Osteoblast (primary cell): ENCODE data around the gene MROH8. TPM values are rescaled to one million over a fixed set of nuclear protein-coding genes. Genes with fewer than 3 reads are reported as not detected.

Experiments
- DNase-seq: peaks from one replicate; pipeline ENCODE4 v3.0.0; 2011; ENCODE audit warnings: low spot score, mixed read lengths; ENCODE audit not compliant: insufficient read length; ENCODE audit errors: missing footprints
- H2AFZ ChIP-seq: 2 replicates; pipeline ENCODE4 v1.6.0; 2011; ENCODE audit warnings: mild to moderate bottlenecking, low read length
- H3K27ac ChIP-seq: 2 replicates; pipeline ENCODE4 v1.5.1; 2011; ENCODE audit warnings: mild to moderate bottlenecking, low read depth, low read length, moderate library complexity
- H3K27me3 ChIP-seq: 2 replicates; pipeline ENCODE4 v1.6.0; 2012; ENCODE audit warnings: mild to moderate bottlenecking, control low read depth, inconsistent platforms, low read length, moderate library complexity; ENCODE audit not compliant: insufficient read depth
- H3K36me3 ChIP-seq: 2 replicates; pipeline ENCODE4 v1.5.1; 2011; ENCODE audit warnings: mild to moderate bottlenecking, low read length, control low read depth, moderate library complexity; ENCODE audit not compliant: insufficient read depth
- H3K4me1 ChIP-seq: 2 replicates; pipeline ENCODE4 v1.5.1; 2011; ENCODE audit warnings: mild to moderate bottlenecking, low read length, control low read depth, moderate library complexity; ENCODE audit not compliant: insufficient read depth
- H3K4me2 ChIP-seq: 2 replicates; pipeline ENCODE4 v1.6.0; 2011; ENCODE audit warnings: mild to moderate bottlenecking, low read length; ENCODE audit not compliant: insufficient read depth
- H3K4me3 ChIP-seq: fragments of 200-600 bp; sonication (generic); 3 replicates; pipeline ENCODE4 v1.5.1; 2012; ENCODE audit warnings: mild to moderate bottlenecking, low read length, inconsistent platforms; ENCODE audit not compliant: insufficient read depth
- H3K79me2 ChIP-seq: 2 replicates; pipeline ENCODE4 v1.6.0; 2012; ENCODE audit warnings: mild to moderate bottlenecking, low read length, control low read depth, inconsistent platforms; ENCODE audit not compliant: insufficient read depth
- H3K9me3 ChIP-seq: 2 replicates; pipeline ENCODE4 v1.5.1; 2011; ENCODE audit warnings: low read depth, low read length, control low read depth
- H4K20me1 ChIP-seq: 2 replicates; pipeline ENCODE4 v1.6.0; 2012; ENCODE audit warnings: mild to moderate bottlenecking, low read length, control low read depth; ENCODE audit not compliant: insufficient read depth
- CTCF ChIP-seq: IDR thresholded peaks from 2 replicates; pipeline ENCODE4 v1.5.1; 2011; ENCODE audit warnings: mild to moderate bottlenecking, low read depth, low read length, moderate library complexity; ENCODE audit errors: extremely low read depth
- total RNA-seq: library from RNA; depleted of rRNA; stranded (reverse); fragments of >200 nt; gene quantifications from 2 replicates; pipeline ENCODE4 v1.2.3, GENCODE V29; 2012

Gene MROH8
- total RNA-seq, 1 donor, result 1.1 TPM

GRCh38 chr20:37066168-37066567, 113.2 kb downstream of the MROH8 start:
- H3K9me3 ChIP-seq, result no peaks in the 10 kb centered on the region
- H3K27ac ChIP-seq, result no peak overlapping the region
- no peak overlapping the region for H3K4me3 ChIP-seq
- no peak for DNase-seq
- H3K36me3 ChIP-seq, result peaks cover 18% of the 10 kb centered on the region
- H4K20me1 ChIP-seq, result no peaks in the 10 kb centered on the region
- H3K4me1 ChIP-seq, result no peaks in the 10 kb centered on the region
- H3K79me2 ChIP-seq, result peaks cover 3% of the 10 kb centered on the region
- H3K27me3 ChIP-seq, result no peaks in the 10 kb centered on the region
- no peak overlapping the region for H2AFZ ChIP-seq
- H3K4me2 ChIP-seq, result no peak overlapping the region
- TF ChIP-seq CTCF, result no peak

GRCh38 chr20:37055276-37055675, 124.1 kb downstream of the MROH8 start:
- H3K9me3 ChIP-seq, result no peaks in the 10 kb centered on the region
- H3K27me3 ChIP-seq, result no peaks in the 10 kb centered on the region
- H3K4me2 ChIP-seq, result no peak overlapping the region
- no peak for TF ChIP-seq CTCF
- no peaks in the 10 kb centered on the region for H3K4me1 ChIP-seq
- H3K79me2 ChIP-seq, result no peaks in the 10 kb centered on the region
- no peak overlapping the region for H2AFZ ChIP-seq
- peaks cover 9% of the 10 kb centered on the region for H3K36me3 ChIP-seq
- no peak overlapping the region for H3K27ac ChIP-seq
- no peaks in the 10 kb centered on the region for H4K20me1 ChIP-seq
- H3K4me3 ChIP-seq, result no peak overlapping the region
- DNase-seq, result no peak

- no peak for DNase-seq
- no peak overlapping the region for H3K4me2 ChIP-seq
- H3K27ac ChIP-seq, result no peak overlapping the region
- TF ChIP-seq CTCF, result no peak
- H3K36me3 ChIP-seq, result peaks cover 9% of the 10 kb centered on the region
- H3K9me3 ChIP-seq, result no peaks in the 10 kb centered on the region
- no peaks in the 10 kb centered on the region for H3K27me3 ChIP-seq
- H3K79me2 ChIP-seq, result no peaks in the 10 kb centered on the region
- H2AFZ ChIP-seq, result no peak overlapping the region
- no peaks in the 10 kb centered on the region for H4K20me1 ChIP-seq
- no peak overlapping the region for H3K4me3 ChIP-seq
- no peaks in the 10 kb centered on the region for H3K4me1 ChIP-seq
Measured at GRCh38 chr20:37053230-37053950, 126.0 kb downstream of the MROH8 start.

Other genes with a start within 250 kb of the MROH8 start
- 30.4 and 32.6 TPM in 2 replicates for gene SAMHD1, start 227.8 kb downstream of the MROH8 start, total RNA-seq
- gene RBL1, start 83.6 kb downstream of the MROH8 start, total RNA-seq, result 8.8 and 9.8 TPM in 2 replicates
- gene RPN2, start 218 bp downstream of the MROH8 start, total RNA-seq, result 213 and 245 TPM in 2 replicates
- not detected in 2 replicates for gene GHRH, start 82.3 kb upstream of the MROH8 start, total RNA-seq
- 14.1 and 17.7 TPM in 2 replicates for gene MANBAL, start 110.1 kb upstream of the MROH8 start, total RNA-seq
- gene SRC, start 166.6 kb upstream of the MROH8 start, total RNA-seq, result 22.1 and 22.4 TPM in 2 replicates